GM19328 (cell line): ENCODE results near the gene FADS1.

Source experiments
- ATAC-seq: cut with Tn5 transposase; IDR thresholded peaks from one replicate; pipeline ENCODE4 v1.9.1; 2021; ENCODE audit warnings: mild to moderate bottlenecking, moderate library complexity; ENCODE audit not compliant: unreplicated experiment

The FADS1 gene

DNA sequence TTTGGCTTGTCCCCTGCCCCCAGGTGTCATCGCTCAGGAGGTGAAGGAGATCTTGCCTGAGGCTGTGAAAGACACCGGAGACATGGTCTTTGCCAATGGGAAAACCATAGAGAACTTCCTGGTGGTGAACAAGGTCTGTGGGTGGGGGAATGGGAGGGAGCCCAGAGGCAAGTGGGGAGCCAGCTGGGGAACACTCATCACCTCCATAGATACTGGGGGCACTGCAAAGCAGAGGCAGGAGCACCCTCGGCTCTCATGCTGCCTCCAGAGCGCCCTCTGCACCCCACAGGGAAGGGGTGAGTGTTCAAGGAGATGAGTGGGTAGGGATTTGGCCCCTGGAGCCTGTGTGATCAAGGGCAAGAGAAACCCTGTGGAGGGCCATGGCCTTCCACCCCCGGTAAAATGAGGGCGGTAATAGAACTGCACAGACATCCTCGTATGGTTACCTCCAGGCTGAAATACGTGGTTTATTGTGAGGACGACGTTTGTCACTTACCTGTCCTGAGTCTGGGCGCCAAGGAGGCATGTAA is 38.4 kb downstream of the FADS1 start:
- ATAC-seq = no peak

DNA sequence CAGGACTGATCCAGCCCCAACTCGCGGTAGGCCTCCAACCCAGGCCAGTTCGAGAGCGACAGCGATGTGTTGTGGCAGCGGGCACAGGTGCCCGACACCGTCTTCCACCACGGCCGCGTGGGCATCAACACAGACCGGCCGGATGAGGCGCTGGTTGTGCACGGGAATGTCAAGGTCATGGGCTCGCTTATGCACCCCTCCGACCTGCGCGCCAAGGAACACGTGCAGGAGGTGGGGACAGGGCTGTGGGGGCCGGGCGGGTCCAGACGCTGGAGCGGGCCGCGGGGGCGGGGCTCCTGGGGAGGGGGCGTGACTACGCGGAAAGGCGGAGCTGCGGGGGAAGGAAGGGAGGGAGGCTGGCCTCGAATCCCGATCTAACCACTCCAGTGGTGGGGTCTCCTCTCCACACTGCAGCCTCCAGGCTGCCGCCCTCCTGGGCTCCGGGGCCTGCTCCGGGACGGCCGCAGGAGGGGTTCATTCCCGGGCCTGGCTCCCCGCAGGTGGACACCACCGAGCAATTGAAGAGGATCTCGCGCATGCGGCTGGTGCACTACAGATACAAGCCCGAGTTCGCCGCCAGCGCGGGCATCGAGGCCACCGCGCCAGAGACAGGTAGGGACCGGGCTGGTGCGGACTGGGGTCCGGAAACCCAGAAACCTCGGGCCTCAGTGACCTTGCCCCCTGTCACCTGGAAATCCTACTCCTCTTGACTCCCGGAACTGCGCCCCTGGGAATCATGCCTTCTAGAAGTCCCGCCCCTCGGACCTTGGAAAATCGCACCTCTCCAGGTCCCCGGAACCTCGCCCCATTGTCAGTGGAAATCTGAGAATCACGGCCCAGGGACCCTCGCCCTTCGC is 39.3 kb downstream of the FADS1 start:
- no peak for ATAC-seq

DNA sequence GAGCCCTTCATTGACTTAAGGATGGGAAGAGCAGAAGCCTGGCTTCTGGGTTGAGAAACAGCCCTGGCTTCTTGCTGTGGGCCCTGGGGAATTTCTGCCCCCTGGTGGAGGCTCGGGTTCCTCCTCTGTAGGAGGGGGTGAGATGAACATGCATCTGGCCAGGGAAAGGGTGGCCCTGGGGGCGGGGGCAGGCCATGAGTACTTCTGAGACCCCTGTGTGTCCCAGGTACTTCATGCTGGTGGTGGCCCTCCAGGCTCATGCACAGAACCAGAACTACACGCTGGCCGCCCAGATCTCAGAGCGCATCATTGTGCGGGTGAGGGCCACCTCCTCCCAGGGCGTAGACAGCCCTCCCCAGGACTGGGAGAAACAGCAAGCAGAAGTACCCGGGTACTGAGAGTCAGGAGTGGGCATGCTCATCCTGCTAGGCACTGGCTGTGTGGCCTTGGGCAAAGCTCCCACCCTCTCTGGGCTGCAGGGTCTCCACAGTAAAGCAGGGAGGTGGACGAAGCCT is 40.2 kb downstream of the FADS1 start:
- no peak for ATAC-seq

DNA sequence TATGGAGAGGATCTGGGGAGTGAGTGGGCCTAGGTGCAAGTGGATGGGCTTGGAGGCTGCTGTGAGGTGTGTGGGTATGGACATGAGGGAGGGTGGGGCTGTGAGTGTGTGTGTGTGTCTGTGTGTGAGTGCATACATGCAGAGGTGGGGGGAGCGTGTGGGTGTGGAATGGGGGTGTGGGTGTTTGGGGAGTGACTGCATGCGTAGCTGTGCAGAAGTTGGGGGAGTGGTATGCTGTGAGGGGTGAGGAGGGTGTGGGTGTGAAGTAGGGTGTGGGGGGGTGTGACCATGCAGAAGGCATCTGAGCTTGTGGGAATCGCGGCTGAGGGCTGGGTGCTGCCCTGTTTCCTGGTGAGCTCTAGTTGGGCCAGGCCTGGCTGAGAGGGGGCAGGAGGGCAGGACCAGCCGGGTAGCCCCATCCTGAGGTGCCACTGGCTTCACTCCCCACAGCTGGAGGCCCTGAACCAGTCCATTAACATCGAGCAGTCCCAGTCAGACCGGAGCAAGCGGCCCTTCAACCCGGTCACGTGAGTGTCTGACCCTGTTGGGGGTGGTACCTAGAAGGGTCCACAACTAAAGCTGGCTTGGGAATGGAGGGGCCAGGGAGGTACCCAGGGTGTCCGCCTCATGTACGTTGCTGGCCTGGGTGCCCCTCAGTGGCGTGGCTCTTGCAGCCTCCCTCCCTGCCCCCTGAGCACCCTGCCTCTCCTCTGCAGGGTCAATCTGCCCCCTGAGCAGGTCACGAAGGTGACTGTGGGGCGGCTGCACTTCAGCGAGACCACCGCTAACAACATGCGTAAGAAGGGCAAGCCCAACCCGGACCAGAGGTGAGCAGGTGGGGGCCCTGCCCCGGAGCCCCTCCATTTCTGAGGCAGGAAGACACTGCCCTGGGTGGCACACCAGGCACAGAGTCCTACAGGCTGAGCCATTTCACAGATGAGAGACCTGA is 40.9 kb downstream of the FADS1 start:
- no peak for ATAC-seq

DNA sequence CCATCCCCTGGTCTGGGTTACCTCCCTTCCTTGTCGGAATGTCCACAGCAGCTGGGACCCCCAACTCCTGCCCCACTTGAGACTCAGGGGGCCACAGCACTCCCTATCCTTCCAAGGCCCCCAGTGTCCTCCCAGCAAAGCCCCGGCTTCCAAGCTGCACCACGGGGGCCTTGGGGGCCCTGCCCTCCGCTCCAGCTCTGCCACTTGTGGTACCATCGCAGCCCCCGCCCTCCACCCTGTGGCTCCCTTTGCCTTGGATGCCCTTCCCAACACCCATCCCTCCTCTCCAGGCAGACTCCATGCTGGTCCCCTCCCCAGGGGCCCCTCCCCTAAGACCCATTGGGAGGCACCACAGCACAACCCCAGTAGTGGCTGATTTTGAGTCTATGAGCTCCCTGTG is 41.7 kb downstream of the FADS1 start:
- no peak for ATAC-seq

DNA sequence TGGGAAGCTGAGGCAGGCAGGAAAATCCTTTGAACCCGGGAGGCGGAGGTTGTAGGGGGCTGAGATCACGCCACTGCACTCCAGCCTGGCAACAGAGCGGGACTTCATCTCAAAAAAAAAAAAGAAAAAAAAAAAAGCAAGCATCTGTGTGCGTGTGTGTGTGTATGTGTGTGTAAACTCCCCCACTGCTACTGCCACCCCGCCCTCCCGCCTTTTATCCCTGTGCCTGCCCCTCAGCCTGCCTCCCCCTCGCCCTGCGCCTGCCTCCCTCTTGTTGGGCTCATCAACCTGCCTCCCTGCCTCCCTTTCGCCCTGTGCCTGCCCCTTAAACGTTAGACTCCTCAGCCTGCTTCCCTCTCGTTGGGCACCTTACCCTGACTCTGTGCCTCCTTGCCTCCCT is 42.4 kb downstream of the FADS1 start:
- no peak for ATAC-seq

DNA sequence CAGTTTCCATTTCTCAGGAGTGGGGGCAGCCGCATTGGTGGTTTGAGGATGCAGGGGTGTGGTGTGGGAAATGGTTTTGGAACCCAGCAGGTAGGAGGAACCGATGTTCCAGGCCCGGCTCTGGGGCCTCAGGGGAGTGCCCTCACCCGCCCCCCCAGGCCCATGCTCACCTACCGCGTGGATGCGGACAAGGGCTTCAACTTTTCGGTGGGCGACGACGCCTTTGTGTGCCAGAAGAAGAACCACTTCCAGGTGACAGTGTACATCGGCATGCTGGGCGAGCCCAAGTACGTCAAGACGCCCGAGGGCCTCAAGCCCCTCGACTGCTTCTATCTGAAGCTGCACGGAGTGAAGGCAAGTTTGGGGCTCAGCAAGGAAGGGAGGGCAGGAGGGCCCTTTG is 43.0 kb downstream of the FADS1 start:
- no peak for ATAC-seq

DNA sequence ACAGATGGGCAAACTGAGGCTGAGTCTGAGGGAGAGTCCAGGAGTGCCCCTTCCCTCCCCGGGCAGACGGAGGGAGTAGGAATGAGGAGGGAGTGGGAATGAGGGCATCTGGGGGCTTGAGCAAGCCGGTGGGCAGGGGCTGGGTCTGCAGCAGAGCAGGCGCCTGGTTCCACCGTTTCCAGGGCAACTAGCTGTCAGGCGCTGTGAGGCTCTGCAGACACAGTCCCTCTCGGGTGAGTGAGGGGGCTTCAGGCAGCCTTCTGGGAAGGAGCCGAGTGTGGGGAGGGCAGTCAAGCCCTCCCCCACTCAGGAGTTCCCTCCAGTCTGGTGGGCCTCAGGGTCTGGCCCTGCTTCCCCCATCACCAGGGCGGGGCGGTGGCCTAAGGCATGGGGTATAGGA is 43.4 kb downstream of the FADS1 start:
- no peak for ATAC-seq

DNA sequence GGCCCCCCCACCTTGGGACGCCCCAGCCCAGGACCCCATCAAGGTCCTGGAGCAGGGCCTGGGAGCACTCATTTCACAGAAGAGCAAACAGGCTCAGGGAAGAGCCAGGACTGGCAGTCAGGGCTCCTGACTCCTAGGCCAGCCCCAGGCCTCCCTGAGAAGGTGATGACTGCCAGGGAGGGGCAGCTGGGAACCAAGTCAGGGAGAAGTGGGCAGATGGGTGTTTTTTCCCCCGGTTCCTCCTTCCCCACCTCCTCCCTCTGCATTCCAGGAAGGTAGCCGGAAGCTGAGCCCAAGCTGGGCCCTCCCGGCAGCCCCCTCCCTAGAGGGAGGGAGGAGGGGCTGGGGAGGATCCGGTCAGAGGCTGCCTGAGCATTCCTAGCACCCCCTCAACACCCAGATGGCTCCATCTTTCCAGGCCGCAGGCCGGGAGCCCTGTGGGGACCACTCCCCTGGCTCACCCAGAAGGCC is 44.8 kb downstream of the FADS1 start:
- ATAC-seq = no peak

DNA sequence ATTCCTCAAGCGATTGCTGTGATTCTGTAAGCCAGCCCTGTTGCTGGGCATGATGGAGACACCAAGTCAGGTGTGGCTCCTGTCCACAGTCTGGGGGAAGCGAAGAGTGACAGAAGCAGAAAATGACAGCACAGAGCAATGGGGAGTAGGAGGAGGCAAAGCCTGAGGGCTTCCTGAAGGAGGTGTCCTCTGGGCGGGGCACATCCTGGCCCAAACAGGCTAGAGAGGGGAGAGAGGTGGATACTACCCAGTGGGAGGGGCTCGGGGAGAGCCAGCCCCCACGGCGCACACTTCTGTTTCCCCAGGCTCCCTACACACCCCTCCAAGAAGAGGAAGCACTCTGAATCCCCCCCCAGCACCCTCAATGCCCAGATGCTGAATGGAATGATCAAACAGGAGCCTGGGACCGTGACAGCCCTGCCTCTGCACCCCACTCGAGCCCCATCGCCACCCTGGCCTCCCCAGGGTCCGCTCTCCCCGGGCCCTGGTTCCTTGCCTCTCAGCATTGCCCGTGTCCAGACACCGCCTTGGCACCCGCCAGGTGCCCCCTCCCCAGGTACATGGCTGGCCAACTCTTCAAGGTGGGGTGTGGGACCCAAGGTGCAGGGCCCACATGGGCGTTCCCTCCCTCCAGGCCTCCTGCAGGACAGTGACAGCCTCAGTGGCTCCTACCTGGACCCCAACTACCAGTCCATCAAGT is 45.5 kb downstream of the FADS1 start:
- no peak for ATAC-seq

DNA sequence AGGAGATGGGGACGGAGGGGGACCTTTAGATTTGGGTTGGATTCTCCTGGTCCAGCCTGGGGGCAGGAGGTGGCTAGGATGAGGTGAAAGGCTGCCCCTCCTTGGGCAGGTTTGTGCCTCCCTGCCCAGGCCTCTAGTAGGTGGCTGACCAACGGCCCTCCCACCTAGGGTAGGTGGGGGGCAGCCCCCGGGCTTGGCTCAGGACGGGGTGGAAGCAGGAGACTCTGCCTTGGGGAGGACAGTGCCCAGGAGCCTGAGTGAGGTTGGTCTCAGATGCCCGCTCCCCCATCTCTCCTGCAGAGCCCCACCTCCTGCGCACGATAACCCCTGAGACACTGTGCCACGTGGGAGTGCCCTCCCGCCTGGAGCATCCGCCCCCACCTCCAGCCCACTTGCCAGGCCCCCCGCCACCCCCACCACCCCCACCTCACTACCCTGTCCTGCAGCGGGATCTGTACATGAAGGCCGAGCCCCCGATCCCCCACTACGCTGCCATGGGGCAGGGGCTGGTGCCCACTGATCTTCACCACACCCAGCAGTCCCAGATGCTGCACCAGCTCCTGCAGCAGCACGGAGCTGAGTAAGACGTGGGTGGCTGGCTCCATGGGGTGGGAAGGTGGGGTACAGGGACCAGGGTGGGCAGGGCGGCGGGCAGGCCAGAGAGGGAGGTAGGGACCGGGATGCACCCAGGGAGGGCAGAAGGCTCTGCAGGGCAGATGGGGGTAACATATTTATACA is 46.7 kb downstream of the FADS1 start:
- ATAC-seq = no peak

DNA sequence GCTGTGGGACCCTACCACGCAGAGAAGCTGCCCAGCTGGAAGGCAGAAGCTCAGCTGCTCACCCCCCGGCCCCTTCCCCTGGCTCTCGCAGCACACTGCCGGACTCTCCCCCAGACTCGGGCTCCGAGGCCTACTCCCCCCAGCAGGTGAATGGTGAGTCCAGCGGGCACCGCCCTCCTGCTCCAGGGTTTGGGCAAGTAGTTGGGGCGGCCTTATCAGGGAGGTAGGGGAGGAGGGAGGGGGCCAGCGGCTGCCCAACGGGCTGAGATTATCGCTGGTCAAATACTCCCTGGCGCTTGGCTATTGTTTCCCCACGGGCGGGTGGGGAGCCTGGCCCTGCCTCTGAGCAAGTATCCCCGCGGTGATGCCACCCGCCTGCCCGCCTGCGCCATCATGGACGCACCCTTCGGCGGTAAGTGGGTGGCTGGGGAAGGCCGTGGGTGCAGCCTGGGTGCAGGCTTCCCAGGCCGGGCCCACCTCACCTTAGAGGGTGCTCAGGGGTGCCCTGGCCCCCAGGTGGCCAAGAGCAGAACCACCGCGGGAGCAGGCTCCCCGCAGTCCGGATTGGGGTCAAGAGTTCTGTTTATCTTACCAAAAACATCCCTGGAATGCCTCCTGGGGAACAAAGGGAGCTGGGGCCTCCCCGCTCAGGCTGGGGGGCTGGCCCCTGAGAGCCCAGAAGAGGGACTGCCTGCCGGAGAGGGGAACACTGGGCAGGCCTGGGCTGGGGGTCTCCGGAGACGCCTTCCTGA is 47.5 kb downstream of the FADS1 start:
- ATAC-seq = no peak

DNA sequence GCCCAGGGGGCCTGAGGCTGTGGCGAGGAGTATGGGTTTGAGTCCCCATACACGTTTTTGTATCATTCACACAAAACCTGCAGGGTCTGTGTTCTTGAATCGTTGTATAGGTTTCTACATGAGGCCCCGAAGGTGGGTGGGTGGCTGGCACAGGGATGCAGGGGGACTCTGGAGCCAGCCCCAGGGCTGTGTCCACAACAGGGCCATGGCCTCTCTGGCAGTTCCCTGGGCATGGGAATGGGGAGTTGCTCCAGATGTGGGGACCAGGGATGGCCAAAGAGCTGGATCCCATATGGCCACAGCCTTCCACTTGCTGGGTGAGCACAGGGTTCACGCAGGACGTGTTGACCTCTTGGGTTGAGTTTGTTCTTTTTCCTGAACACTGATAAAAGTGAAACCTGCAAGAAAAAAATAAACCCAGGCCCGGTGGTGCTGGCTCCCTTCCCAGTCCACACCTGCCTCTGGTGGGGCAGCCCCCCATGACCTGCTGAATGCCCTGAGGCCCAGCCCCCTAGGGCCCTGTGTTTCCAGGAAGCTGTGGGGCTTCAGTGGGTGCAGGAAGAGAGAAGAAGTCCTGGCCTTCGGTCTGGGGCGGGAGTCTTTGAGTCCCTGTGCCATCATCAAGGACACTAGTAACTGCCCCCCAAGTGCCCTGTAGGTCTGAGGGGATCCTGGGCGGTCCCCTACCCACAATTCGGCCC is 48.3 kb downstream of the FADS1 start:
- ATAC-seq = no peak

DNA sequence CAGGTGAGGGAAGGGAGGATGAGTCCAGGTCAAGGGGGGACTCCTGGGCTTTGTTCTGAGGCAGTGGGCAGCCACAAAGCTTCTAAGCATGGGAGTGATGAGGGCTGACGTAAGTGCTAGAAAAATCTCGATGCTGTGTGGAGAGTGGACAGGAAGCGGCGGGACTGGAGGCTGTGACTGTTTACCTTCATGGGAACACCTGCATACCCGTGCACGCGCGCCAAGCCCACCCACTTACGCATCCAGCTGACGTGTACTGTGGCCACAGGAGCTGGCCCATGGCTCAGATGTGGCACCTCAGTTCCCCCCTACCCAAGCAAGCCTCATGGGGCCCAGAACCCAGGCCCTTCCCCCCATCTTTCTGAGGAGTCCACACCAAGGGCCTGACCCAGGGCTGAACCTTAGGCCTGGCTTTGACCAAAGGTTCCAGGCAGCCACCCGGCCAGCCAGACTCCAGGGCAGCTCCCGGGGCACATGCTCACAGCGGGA is 50.4 kb downstream of the FADS1 start:
- ATAC-seq = no peak

DNA sequence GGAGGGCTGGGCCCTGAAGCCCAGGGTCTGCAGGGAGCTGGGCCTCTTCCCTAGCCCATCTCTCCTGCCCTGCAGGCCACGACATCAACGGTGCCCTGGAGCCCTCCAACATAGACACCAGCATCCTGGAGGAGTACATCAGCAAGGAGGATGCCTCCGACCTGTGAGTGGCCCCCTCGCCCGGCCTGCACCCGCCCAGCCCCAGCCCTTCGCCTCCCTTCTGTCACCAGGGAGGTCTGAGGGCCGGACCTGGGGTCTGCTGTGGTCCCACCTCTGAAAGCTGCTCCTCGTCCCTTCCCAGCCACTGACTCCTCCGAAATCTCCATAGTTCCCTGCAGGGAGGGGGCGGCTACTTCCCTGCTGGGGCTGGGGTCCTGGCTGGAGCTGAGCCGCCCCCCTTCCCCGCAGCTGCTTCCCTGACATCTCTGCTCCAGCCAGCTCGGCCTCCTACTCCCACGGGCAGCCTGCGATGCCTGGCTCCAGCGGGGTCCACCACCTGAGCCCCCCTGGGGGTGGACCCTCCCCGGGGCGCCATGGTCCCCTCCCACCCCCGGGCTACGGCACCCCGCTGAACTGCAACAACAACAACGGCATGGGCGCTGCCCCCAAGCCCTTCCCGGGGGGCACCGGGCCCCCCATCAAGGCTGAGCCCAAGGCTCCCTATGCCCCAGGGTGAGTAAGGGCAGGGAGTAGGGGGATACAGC is 51.1 kb downstream of the FADS1 start:
- ATAC-seq = no peak

DNA sequence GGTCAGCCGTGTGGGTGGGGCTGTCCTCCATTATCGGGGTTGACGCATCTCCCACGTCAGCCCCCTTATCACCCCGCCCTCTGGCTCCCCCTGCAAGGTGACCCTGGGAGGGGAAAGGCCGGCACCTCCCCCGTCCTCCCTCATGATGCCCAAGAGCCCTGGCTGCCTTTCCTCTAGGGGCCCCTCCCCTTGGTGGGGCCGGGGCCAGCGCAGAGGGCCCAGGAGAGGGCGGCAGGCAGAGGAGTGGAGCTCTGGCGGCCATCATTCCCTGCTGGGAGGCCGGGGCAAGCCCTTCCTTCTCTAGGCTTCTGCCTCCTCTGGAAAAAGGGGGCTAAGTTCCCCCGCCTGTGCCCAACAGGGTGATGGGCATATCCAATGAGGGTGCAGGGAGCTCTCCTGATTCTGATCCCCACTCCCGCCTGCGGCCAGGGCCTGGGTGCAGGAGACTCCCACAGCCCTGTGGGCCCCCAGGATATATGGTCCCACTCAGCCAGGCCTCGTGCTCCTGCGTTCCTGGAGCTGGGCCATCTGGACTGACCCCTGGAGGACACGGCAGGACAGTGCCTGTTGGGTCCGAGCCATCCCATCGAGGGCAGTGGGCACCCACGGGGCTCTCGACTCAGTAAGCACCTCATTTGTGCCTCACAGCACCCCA is 52.1 kb downstream of the FADS1 start:
- no peak for ATAC-seq

DNA sequence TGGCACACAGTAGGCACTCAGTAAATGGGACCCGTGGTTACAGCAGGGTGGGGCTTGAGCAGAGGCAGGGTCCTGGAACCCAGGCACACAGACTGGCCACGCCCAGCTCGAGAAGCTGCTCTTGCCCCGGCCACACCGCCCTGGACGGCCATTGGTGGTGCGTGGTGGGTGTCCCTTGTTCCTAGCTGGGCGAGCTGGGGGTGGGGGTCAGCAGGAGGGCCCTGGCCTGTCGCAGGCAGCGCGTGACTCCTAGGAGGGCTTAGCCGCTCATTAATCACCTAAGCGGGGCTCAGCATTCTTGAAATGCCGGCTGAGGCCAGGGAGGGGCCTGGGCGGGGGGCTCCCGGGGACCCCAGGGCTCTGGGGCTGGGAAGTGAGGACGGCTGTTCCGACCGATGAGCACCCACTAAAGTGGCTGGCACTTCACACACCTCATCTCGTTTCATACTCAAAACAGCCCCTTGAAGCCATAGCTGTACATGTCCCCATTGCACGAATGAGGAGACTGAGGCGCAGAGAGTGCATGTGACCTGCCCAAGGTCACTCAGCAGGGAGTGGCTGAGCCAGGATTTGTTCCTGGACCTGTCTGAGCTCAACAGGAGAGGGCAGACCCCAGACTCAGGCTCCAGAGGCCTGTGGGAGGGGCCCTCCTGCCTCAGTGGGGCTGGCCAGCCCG is 52.7 kb downstream of the FADS1 start:
- no peak for ATAC-seq
